ENCODE data around the gene GDAP2.

GDAP2 gene

GRCh38 chr1:117838911-117839310, 90.5 kb downstream of the GDAP2 start:
- TF ChIP-seq TSHZ2 (CRISPR knock-in tag; IDR thresholded peaks at IDR 0.05) (no peak), BACH2 (CRISPR knock-in tag; IDR thresholded peaks at IDR 0.05; ENCODE audit: borderline replicate concordance) (no peak), ZC3H10 (CRISPR knock-in tag; IDR thresholded peaks at IDR 0.05) (no peak), ZNF70 (CRISPR knock-in tag; IDR thresholded peaks at IDR 0.05) (no peak)
- ATAC-seq: peak; percentile 80

GRCh38 chr1:117836069-117836468, 93.4 kb downstream of the GDAP2 start:
- ATAC-seq: no peak
- TF ChIP-seq ARNTL (CRISPR knock-in tag; IDR thresholded peaks at IDR 0.05; ENCODE audit: borderline replicate concordance, low read depth): no peak
- TF ChIP-seq BACH2 (CRISPR knock-in tag; IDR thresholded peaks at IDR 0.05; ENCODE audit: borderline replicate concordance): no peak
- no peak for TF ChIP-seq TCF4 (CRISPR knock-in tag; IDR thresholded peaks at IDR 0.05; ENCODE audit: borderline replicate concordance)
- no peak for TF ChIP-seq PPARA (CRISPR knock-in tag; IDR thresholded peaks at IDR 0.05; ENCODE audit: borderline replicate concordance)

- no peak for ATAC-seq
These were observed 95.0 kb downstream of the GDAP2 start for GRCh38 chr1:117834416-117834815.

More at GRCh38 chr1:117834416-117834815, 95.0 kb downstream of the GDAP2 start:
- no peak for TF ChIP-seq ISL1 (CRISPR knock-in tag; IDR thresholded peaks at IDR 0.05)
- no peak for TF ChIP-seq OSR1 (CRISPR knock-in tag; IDR thresholded peaks at IDR 0.05)
- TF ChIP-seq ZNF70 (CRISPR knock-in tag; IDR thresholded peaks at IDR 0.05): no peak
- TF ChIP-seq ZC3H10 (CRISPR knock-in tag; IDR thresholded peaks at IDR 0.05): no peak
- TF ChIP-seq PATZ1 (CRISPR knock-in tag; IDR thresholded peaks at IDR 0.05; ENCODE audit: borderline replicate concordance): no peak
- no peak for TF ChIP-seq GLIS3 (CRISPR knock-in tag; IDR thresholded peaks at IDR 0.05)
- no peak for TF ChIP-seq BACH2 (CRISPR knock-in tag; IDR thresholded peaks at IDR 0.05; ENCODE audit: borderline replicate concordance)
- no peak for TF ChIP-seq TCF4 (CRISPR knock-in tag; IDR thresholded peaks at IDR 0.05; ENCODE audit: borderline replicate concordance)
- no peak for TF ChIP-seq SNAI2 (CRISPR knock-in tag; IDR thresholded peaks at IDR 0.05)
- TF ChIP-seq TSHZ2 (CRISPR knock-in tag; IDR thresholded peaks at IDR 0.05): no peak
- TF ChIP-seq PPARA (CRISPR knock-in tag; IDR thresholded peaks at IDR 0.05; ENCODE audit: borderline replicate concordance): no peak
- no peak for TF ChIP-seq ZFP3 (CRISPR knock-in tag; IDR thresholded peaks at IDR 0.05)
- no peak for TF ChIP-seq CSDC2 (CRISPR knock-in tag; IDR thresholded peaks at IDR 0.05)
- no peak for TF ChIP-seq TOX (CRISPR knock-in tag; IDR thresholded peaks at IDR 0.05; ENCODE audit: borderline replicate concordance)
- TF ChIP-seq ARNTL (CRISPR knock-in tag; IDR thresholded peaks at IDR 0.05; ENCODE audit: borderline replicate concordance, low read depth): no peak
- TF ChIP-seq ZNF8 (CRISPR knock-in tag; IDR thresholded peaks at IDR 0.05): no peak
- no peak for TF ChIP-seq CREB5 (CRISPR knock-in tag; IDR thresholded peaks at IDR 0.05; ENCODE audit: low read depth)
- no peak for TF ChIP-seq RARB (CRISPR knock-in tag; IDR thresholded peaks at IDR 0.05)
- no peak for TF ChIP-seq ZNF565 (CRISPR knock-in tag; conservative IDR thresholded peaks at IDR 0.05; ENCODE audit: low read depth)
- TF ChIP-seq POU6F1 (CRISPR knock-in tag; IDR thresholded peaks at IDR 0.05; ENCODE audit: borderline replicate concordance, low read depth): no peak

All from SK-N-SH treated with all-trans-retinoic acid at 6 μM for 48 hours (cell line).